Left ventricle myocardium inferior (tissue), 1 donor: ENCODE measurements around the gene KCNMA1. TPM values are rescaled to one million over a fixed set of nuclear protein-coding genes. Genes with fewer than 3 reads are reported as not detected.

Experiments used
- DNase-seq: peaks from one replicate; pipeline ENCODE4 v3.0.0-alpha.2; 2020
- H3K27ac ChIP-seq: fragments of 200-600 bp; replicated peaks from 2 replicates; pipeline ENCODE4 v1.8.0; 2021
- H3K27me3 ChIP-seq: fragments of 200-600 bp; 2 replicates; pipeline ENCODE4 v1.8.0; 2021; ENCODE audit warnings: low read depth
- H3K36me3 ChIP-seq: fragments of 200-600 bp; 2 replicates; pipeline ENCODE4 v1.8.0; 2021
- H3K4me1 ChIP-seq: fragments of 200-600 bp; 2 replicates; pipeline ENCODE4 v1.8.0; 2021
- H3K4me3 ChIP-seq: fragments of 200-600 bp; 2 replicates; pipeline ENCODE4 v1.8.0; 2021; ENCODE audit warnings: mild to moderate bottlenecking, moderate library complexity
- H3K9me3 ChIP-seq: fragments of 200-600 bp; replicated peaks from 2 replicates; pipeline ENCODE4 v1.8.0; 2021
- CTCF ChIP-seq: fragments of 200-600 bp; IDR thresholded peaks from 2 replicates; pipeline ENCODE4 v1.8.0; 2021; ENCODE audit warnings: antibody characterized with exemption, mild to moderate bottlenecking, borderline replicate concordance
- intact Hi-C: fragments of 100-400 bp; cut with micrococcal nuclease; formaldehyde crosslinking; loops from one replicate; pipeline ENCODE4 v1.11.0; 2022
- total RNA-seq: library from RNA; stranded (reverse); fragmentation: NEBNext Ultra II Directional; extraction: Animal tissue kit (Norgen Biotek cat#: 25700); gene quantifications from one replicate; pipeline ENCODE4 v1.2.1, GENCODE V29; 2021
- donor health status: DM: no; HTN: yes; CAD: no; lungs with severe emphysema.

KCNMA1 gene
- total RNA-seq, 1 donor from 2014 or later: 1.8 TPM

GRCh38 chr10:77034795-77035194 lies 602.8 kb downstream of the KCNMA1 start:
- intact Hi-C loops: no loop called here
- no peak for DNase-seq
- no peak overlapping the region for H3K4me3 ChIP-seq
- no peak overlapping the region for H3K27ac ChIP-seq
- H3K4me1 ChIP-seq: no peaks in the 10 kb centered on the region
- H3K9me3 ChIP-seq: no peaks in the 10 kb centered on the region
- H3K27me3 ChIP-seq: peaks cover 56% of the 10 kb centered on the region
- no peak for TF ChIP-seq CTCF
- H3K36me3 ChIP-seq: no peaks in the 10 kb centered on the region

DNA sequence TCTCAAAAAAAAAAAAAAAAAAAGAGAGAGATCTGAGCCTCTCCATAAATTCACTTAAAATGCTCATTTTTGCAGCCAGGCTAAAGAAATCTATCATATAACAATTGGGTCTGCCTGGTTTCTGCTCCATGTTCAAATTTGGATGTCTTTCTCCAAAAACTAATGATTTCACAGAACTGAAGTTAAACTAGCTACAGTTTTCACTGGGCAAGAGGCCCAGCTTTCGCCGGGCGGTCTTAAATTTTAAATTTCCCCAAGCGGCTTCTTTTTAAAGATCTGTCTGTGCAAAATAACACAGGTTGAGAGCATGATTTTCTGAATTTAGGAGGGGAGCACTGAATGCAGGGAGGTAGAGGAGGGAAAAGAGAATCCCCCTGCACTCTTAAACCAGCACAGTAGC lies 603.4 kb downstream of the KCNMA1 start:
- no peaks in the 10 kb centered on the region for H3K4me1 ChIP-seq
- peaks cover 58% of the 10 kb centered on the region for H3K27me3 ChIP-seq
- no peaks in the 10 kb centered on the region for H3K9me3 ChIP-seq
- H3K4me3 ChIP-seq: no peak overlapping the region
- no peak for TF ChIP-seq CTCF
- intact Hi-C loops: no loop called here
- H3K36me3 ChIP-seq: no peaks in the 10 kb centered on the region
- no peak overlapping the region for H3K27ac ChIP-seq
- DNase-seq: no peak

- H3K4me3 ChIP-seq: no peak overlapping the region
- no peaks in the 10 kb centered on the region for H3K4me1 ChIP-seq
- intact Hi-C loops: no loop called here
- no peak for TF ChIP-seq CTCF
- no peak for DNase-seq
- peaks cover 74% of the 10 kb centered on the region for H3K27me3 ChIP-seq
- no peaks in the 10 kb centered on the region for H3K36me3 ChIP-seq
- H3K9me3 ChIP-seq: no peaks in the 10 kb centered on the region
- H3K27ac ChIP-seq: no peak overlapping the region
These were observed 605.4 kb downstream of the KCNMA1 start for GRCh38 chr10:77032188-77032570.

DNA sequence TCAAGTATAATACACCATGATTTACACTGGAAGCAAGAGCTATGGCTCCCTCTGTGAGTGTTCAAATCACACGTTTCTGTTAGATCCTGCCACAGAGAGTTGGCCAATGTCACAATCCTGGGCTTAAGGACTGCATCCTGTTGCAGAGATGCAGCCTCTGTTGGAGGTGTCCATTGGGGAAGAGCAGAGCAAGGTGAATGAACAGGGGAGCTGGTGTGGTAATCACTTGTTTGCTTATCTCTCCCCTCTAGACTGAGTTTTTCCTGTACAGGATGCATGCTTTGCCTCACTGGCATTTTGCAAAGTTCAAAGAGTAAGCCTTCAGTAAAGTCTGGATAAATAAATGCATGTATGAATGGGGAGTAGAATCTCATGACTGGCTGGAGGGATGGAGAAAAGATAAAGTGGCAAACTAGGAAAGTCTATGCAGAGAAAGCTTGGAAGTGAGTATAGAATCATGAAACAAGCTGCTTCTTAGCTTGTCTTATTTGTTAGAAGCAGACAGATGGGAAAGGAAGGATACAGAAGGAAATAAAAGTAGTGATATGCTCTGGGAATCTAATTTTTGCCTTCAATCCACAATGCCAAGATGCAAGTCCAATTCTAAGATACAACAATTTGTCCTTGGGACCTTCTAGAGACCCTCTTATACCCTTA lies 605.9 kb downstream of the KCNMA1 start:
- Histone ChIP-seq H3K27me3 (peaks cover 80% of the 10 kb centered on the region), H3K4me3 (no peak overlapping the region), H3K36me3 (no peaks in the 10 kb centered on the region), H3K9me3 (no peaks in the 10 kb centered on the region), H3K27ac (no peak overlapping the region), H3K4me1 (no peaks in the 10 kb centered on the region)
- no peak for TF ChIP-seq CTCF
- no peak for DNase-seq
- intact Hi-C loops: no loop called here

DNA sequence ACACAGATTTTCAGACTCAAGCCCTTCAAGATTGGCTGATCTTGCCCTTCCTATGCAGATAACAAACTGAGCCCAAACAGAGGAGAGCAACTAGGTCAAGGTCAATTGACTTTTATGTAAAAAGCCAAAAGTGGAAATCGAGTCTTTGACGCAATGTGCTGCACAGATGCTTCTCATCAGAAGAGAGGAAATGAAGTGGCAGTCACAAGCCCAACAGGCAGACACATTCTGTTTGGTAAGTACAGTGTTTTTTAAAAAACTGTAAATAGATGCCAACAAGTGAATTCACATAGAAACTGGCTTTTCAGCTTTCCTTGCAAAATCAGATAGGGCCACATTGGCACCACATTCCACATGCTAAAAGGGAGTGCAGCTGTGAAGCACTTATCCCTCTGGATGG lies 606.6 kb downstream of the KCNMA1 start:
- Histone ChIP-seq H3K27ac (no peak overlapping the region), H3K9me3 (no peaks in the 10 kb centered on the region), H3K36me3 (no peaks in the 10 kb centered on the region), H3K27me3 (peaks cover 78% of the 10 kb centered on the region), H3K4me1 (no peaks in the 10 kb centered on the region), H3K4me3 (no peak overlapping the region)
- intact Hi-C loops: no loop called here
- no peak for DNase-seq
- no peak for TF ChIP-seq CTCF
